MCF 10A (cell line): ENCODE data around the gene SLC27A1. TPM values are rescaled to one million over a fixed set of nuclear protein-coding genes. Genes with fewer than 3 reads are reported as not detected.

ENCODE experiments used
- BruUV-seq: library from RNA; stranded (reverse); fragments of 400-500 nt; replicated peaks from 2 replicates; lab custom pipeline; 2021; lab: Mats Ljungman, UMichigan
- CTCF ChIA-PET: fragments of 300-600 bp; sonication (Branson Sonifier 250); formaldehyde crosslinking; extraction: SDS; loops from one replicate; lab custom pipeline; 2021; ENCODE audit warnings: antibody characterized with exemption, inconsistent platforms; lab: Yijun Ruan, JAX
- POLR2A ChIA-PET: fragments of 300-600, 350-650 bp; sonication (Branson Sonifier 250); formaldehyde crosslinking; extraction: SDS; loops from one replicate; lab custom pipeline; 2020; ENCODE audit warnings: antibody characterized with exemption, inconsistent platforms; lab: Yijun Ruan, JAX
- DNase-seq: peaks from one replicate; pipeline ENCODE4 v3.0.0-alpha.2; 2018; ENCODE audit not compliant: unreplicated experiment
- H3K27ac Mint-ChIP-seq: one replicate; pipeline ENCODE4 v1.8.0; 2022; ENCODE audit warnings: mild to moderate bottlenecking, low read depth, mixed read lengths; ENCODE audit not compliant: unreplicated experiment
- H3K27me3 Mint-ChIP-seq: one replicate; pipeline ENCODE4 v1.8.0; 2022; ENCODE audit warnings: mixed read lengths; ENCODE audit not compliant: insufficient read depth, unreplicated experiment
- H3K36me3 Mint-ChIP-seq: one replicate; pipeline ENCODE4 v1.8.0; 2022; ENCODE audit warnings: mild to moderate bottlenecking, moderate library complexity, mixed read lengths; ENCODE audit not compliant: insufficient read depth, unreplicated experiment
- H3K4me1 Mint-ChIP-seq: one replicate; pipeline ENCODE4 v1.8.0; 2022; ENCODE audit warnings: mixed read lengths; ENCODE audit not compliant: insufficient read depth, unreplicated experiment
- H3K4me3 Mint-ChIP-seq: one replicate; pipeline ENCODE4 v1.8.0; 2022; ENCODE audit warnings: mild to moderate bottlenecking, moderate library complexity, mixed read lengths; ENCODE audit not compliant: unreplicated experiment
- H3K9me3 Mint-ChIP-seq: one replicate; pipeline ENCODE4 v1.8.0; 2022; ENCODE audit warnings: mixed read lengths; ENCODE audit not compliant: unreplicated experiment
- intact Hi-C: fragments of 100-400 bp; cut with micrococcal nuclease; formaldehyde crosslinking; loops from 2 replicates; pipeline ENCODE4 v1.14.1; 2022
- total RNA-seq: library from RNA; stranded (reverse); gene quantifications from 2 replicates; pipeline ENCODE4 v1.2.3, GENCODE V29; 2022
- TF ChIP-seq, protein P1 (sequence below): fragments of 200-600 bp; IDR thresholded peaks from one replicate; pipeline ENCODE4 v1.8.0; 2022; ENCODE audit warnings: antibody characterized with exemption, mild to moderate bottlenecking; ENCODE audit not compliant: unreplicated experiment

Gene SLC27A1
- total RNA-seq, 1 experiment from 2014 or later: 5.0 TPM

DNA sequence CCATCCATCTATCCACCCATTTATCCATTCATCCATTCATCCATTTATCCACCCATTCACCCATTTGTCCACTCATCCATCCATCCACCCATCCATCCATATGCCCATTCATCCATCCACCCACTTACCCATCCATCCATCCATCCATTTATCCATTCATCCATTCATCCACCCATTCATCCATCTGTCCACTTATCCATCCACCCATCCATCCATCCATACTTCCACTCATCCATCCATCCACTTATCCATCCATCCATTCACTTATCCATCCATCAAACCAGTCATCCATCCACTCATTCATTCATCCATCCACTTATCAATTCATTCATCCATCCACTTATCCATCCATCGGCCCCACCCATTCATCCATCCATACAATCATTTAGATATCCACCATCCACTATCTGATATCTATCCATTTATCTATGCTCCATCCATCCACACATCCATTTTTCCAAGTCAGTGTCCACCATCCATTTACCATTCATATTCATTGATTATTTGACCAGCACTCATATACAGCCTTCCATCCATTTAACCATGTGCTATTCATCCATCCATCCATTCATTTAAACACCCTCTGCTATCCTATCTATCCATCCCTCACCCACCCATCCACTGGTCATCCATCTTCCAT, 24.7 kb upstream of the SLC27A1 start:
- DNase-seq: no peak
- intact Hi-C loops: no loop called here
- H3K4me1 Mint-ChIP-seq: peaks cover 5% of the 10 kb centered on the region
- POLR2A ChIA-PET: interaction anchor here (1.2 kb wide), 1 partner anchor 26 kb away, joined by 7 read pairs; the partner anchor contains the start of gene MVB12A
- no peak overlapping the region for H3K4me3 Mint-ChIP-seq
- CTCF ChIA-PET: interaction anchor here (1.0 kb wide), 1 partner anchor 322 kb away, joined by 3 read pairs; no protein-coding TSS in a partner anchor
- H3K27ac Mint-ChIP-seq: no peak overlapping the region
- TF ChIP-seq, protein P1, sequence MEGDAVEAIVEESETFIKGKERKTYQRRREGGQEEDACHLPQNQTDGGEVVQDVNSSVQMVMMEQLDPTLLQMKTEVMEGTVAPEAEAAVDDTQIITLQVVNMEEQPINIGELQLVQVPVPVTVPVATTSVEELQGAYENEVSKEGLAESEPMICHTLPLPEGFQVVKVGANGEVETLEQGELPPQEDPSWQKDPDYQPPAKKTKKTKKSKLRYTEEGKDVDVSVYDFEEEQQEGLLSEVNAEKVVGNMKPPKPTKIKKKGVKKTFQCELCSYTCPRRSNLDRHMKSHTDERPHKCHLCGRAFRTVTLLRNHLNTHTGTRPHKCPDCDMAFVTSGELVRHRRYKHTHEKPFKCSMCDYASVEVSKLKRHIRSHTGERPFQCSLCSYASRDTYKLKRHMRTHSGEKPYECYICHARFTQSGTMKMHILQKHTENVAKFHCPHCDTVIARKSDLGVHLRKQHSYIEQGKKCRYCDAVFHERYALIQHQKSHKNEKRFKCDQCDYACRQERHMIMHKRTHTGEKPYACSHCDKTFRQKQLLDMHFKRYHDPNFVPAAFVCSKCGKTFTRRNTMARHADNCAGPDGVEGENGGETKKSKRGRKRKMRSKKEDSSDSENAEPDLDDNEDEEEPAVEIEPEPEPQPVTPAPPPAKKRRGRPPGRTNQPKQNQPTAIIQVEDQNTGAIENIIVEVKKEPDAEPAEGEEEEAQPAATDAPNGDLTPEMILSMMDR: no peak
- no peaks in the 10 kb centered on the region for H3K36me3 Mint-ChIP-seq
- no peaks in the 10 kb centered on the region for H3K9me3 Mint-ChIP-seq
- BruUV-seq: no TSS peak
- no peaks in the 10 kb centered on the region for H3K27me3 Mint-ChIP-seq

DNA sequence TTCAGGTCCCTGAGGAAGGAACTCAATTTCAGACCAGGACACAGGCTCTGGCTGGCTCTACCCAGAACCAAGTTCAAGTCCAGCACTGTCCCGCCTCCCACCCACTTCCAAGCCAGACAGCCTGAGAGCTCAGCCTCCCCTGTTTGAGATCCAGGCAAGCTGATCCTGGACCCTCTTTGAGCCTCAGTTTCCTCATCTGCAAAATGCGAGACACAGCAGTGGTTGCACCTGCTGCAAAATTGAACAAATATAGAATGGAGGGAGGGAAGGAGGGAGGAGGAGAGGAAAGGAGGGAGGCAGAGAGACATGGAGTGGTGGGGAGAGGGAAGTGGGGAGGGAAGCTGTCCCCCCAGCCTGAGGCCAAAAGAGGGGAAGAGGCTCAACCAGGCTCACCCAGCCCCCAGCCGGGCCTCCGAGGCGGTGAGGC, 22.6 kb upstream of the SLC27A1 start:
- H3K4me3 Mint-ChIP-seq: no peak overlapping the region

DNA sequence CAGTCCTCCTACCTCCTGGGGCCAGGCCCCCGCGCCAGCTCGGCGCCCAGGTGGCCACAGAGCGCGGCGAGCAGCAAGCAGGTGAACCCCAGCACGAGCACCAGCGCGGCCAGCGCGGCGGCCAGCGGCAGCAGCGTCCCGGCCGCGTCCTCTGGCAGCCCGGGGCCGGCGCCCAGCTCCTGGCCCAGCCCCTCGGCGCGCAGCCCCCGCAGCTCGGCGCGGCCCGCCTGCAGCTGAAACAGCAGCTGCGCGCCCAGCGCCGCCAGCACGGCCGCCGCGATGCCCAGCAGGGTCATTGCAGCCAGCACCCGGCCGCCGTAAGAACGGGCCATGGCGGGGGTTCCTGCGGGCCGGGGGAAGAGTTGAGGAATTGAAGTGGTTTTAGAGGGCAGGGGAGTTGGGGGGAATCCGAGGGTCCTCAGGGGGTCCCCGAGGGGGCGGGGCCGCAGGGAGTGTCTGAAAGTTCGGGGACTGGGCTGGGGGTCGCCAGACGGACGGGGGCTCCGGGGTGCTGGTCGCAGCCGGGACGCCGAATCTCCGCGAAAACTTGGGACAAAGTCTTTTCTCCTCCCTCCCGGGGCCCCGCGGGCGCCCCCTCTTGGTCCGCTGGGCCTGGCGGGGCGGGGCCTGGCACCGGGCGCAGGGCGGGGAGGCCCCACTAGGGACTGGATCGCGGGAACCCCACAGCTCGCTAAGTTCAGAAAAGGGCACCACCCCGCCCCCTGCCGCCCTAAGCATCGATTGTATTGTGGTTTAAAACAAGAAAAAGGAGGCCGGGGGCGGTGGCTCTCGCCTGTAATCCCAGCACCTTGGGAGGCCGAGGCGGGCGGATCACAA, 22.0 kb upstream of the SLC27A1 start, which contains the start of gene TMEM221:
Gene TMEM221 (minus strand): TSS at position 538 of the 837 bp plus-strand sequence. CDS start 206 bp downstream, at position 332.
- Mint-ChIP-seq H3K27me3 (no peaks in the 10 kb centered on the region), H3K36me3 (no peaks in the 10 kb centered on the region), H3K9me3 (no peaks in the 10 kb centered on the region), H3K27ac (no peak within 1 kb of the TSS), H3K4me1 (peaks cover 5% of the 10 kb centered on the region), H3K4me3 (no peak within 1 kb of the TSS)
- intact Hi-C loops: no loop called here
- no peak for DNase-seq
- POLR2A ChIA-PET: no interaction called here
- TF ChIP-seq, protein P1: peak; percentile 14
- BruUV-seq: no TSS peak
- CTCF ChIA-PET: interaction anchor here (0.7 kb wide), 2 partner anchors 9 to 886 kb away, joined by 3 to 4 read pairs; no protein-coding TSS in a partner anchor

More for the DNA sequence above, 22.6 kb upstream of the SLC27A1 start:
- H3K36me3 Mint-ChIP-seq: no peaks in the 10 kb centered on the region
- H3K9me3 Mint-ChIP-seq: no peaks in the 10 kb centered on the region
- CTCF ChIA-PET: no interaction called here
- no peak for DNase-seq
- POLR2A ChIA-PET: interaction anchor here (0.7 kb wide), 1 partner anchor 27 kb away, joined by 3 read pairs; no protein-coding TSS in a partner anchor
- peaks cover 5% of the 10 kb centered on the region for H3K4me1 Mint-ChIP-seq
- no peaks in the 10 kb centered on the region for H3K27me3 Mint-ChIP-seq
- BruUV-seq: no TSS peak
- intact Hi-C loops: no loop called here
- H3K27ac Mint-ChIP-seq: no peak overlapping the region
- TF ChIP-seq, protein P1: no peak
